Osteocyte (in vitro differentiated cells): ENCODE data around the gene UBXN11. TPM values are rescaled to one million over a fixed set of nuclear protein-coding genes. Genes with fewer than 3 reads are reported as not detected.

Experiments used
- DNase-seq: peaks from one replicate; pipeline ENCODE4 v3.0.0; 2021; ENCODE audit warnings: mixed read lengths; ENCODE audit not compliant: unreplicated experiment; ENCODE audit errors: extremely low spot score
- H3K27ac Mint-ChIP-seq: one replicate; pipeline ENCODE4 v1.8.0; 2021; ENCODE audit warnings: mild to moderate bottlenecking, mixed read lengths; ENCODE audit not compliant: unreplicated experiment
- H3K27me3 Mint-ChIP-seq: one replicate; pipeline ENCODE4 v1.8.0; 2021; ENCODE audit warnings: mixed read lengths; ENCODE audit not compliant: unreplicated experiment
- H3K36me3 Mint-ChIP-seq: one replicate; pipeline ENCODE4 v1.8.0; 2021; ENCODE audit warnings: mixed read lengths; ENCODE audit not compliant: unreplicated experiment
- H3K4me1 Mint-ChIP-seq: one replicate; pipeline ENCODE4 v1.8.0; 2021; ENCODE audit warnings: mixed read lengths; ENCODE audit not compliant: unreplicated experiment
- H3K4me3 Mint-ChIP-seq: one replicate; pipeline ENCODE4 v1.8.0; 2021; ENCODE audit warnings: mild to moderate bottlenecking, moderate library complexity, mixed read lengths; ENCODE audit not compliant: unreplicated experiment
- H3K9me3 Mint-ChIP-seq: one replicate; pipeline ENCODE4 v1.8.0; 2021; ENCODE audit warnings: mixed read lengths; ENCODE audit not compliant: unreplicated experiment
- CTCF ChIP-seq: fragments of 200-600 bp; sonication (generic); IDR thresholded peaks from 2 replicates; pipeline ENCODE4 v1.5.0; 2021; ENCODE audit warnings: antibody characterized with exemption, mild to moderate bottlenecking, moderate library complexity
- total RNA-seq: library from RNA; stranded (reverse); gene quantifications from 2 replicates; pipeline ENCODE4 v1.2.1, GENCODE V29; 2021

Gene UBXN11
- total RNA-seq, 1 donor from 2014 or later: 17.0 TPM

- DNase-seq: no peak
- H3K4me3 Mint-ChIP-seq: no peak overlapping the region
- TF ChIP-seq CTCF: no peak
- no peaks in the 10 kb centered on the region for H3K36me3 Mint-ChIP-seq
- H3K4me1 Mint-ChIP-seq: peaks cover 9% of the 10 kb centered on the region
- H3K27me3 Mint-ChIP-seq: peaks cover 29% of the 10 kb centered on the region
- no peaks in the 10 kb centered on the region for H3K9me3 Mint-ChIP-seq
- H3K27ac Mint-ChIP-seq: no peak overlapping the region
Observed at GRCh38 chr1:26340047-26340481, 33.6 kb upstream of the UBXN11 start.

- no peaks in the 10 kb centered on the region for H3K36me3 Mint-ChIP-seq
- TF ChIP-seq CTCF: no peak
- DNase-seq: no peak
- H3K27me3 Mint-ChIP-seq: peaks cover 37% of the 10 kb centered on the region
- H3K4me1 Mint-ChIP-seq: peaks cover 9% of the 10 kb centered on the region
- no peak overlapping the region for H3K4me3 Mint-ChIP-seq
- no peaks in the 10 kb centered on the region for H3K9me3 Mint-ChIP-seq
- H3K27ac Mint-ChIP-seq: no peak overlapping the region
Observed at GRCh38 chr1:26338670-26339069, 32.2 kb upstream of the UBXN11 start.

- peaks cover 9% of the 10 kb centered on the region for H3K4me1 Mint-ChIP-seq
- H3K27ac Mint-ChIP-seq: no peak overlapping the region
- H3K27me3 Mint-ChIP-seq: peaks cover 36% of the 10 kb centered on the region
- no peaks in the 10 kb centered on the region for H3K36me3 Mint-ChIP-seq
- no peak overlapping the region for H3K4me3 Mint-ChIP-seq
- no peaks in the 10 kb centered on the region for H3K9me3 Mint-ChIP-seq
- no peak for DNase-seq
- TF ChIP-seq CTCF: no peak
Observed at GRCh38 chr1:26337625-26338024, 31.2 kb upstream of the UBXN11 start.

GRCh38 chr1:26337206-26337535 is 30.7 kb upstream of the UBXN11 start:
- no peaks in the 10 kb centered on the region for H3K9me3 Mint-ChIP-seq
- DNase-seq: no peak
- TF ChIP-seq CTCF: no peak
- no peak overlapping the region for H3K4me3 Mint-ChIP-seq
- no peaks in the 10 kb centered on the region for H3K36me3 Mint-ChIP-seq
- peaks cover 31% of the 10 kb centered on the region for H3K27me3 Mint-ChIP-seq
- H3K27ac Mint-ChIP-seq: no peak overlapping the region
- peaks cover 9% of the 10 kb centered on the region for H3K4me1 Mint-ChIP-seq

- H3K4me3 Mint-ChIP-seq: peak overlapping the region; percentile 70
- no peak overlapping the region for H3K27ac Mint-ChIP-seq
- TF ChIP-seq CTCF: no peak
- no peaks in the 10 kb centered on the region for H3K36me3 Mint-ChIP-seq
- H3K27me3 Mint-ChIP-seq: peaks cover 26% of the 10 kb centered on the region
- H3K4me1 Mint-ChIP-seq: peaks cover 9% of the 10 kb centered on the region
- no peaks in the 10 kb centered on the region for H3K9me3 Mint-ChIP-seq
- DNase-seq: no peak
Observed at GRCh38 chr1:26336477-26337205, 30.2 kb upstream of the UBXN11 start.
